Measurements from ENCODE around the gene PTPRT.

Gene PTPRT

GRCh38 chr20:42158272-42158671, 1031.4 kb downstream of the PTPRT start:
- no peak for DNase-seq

DNA sequence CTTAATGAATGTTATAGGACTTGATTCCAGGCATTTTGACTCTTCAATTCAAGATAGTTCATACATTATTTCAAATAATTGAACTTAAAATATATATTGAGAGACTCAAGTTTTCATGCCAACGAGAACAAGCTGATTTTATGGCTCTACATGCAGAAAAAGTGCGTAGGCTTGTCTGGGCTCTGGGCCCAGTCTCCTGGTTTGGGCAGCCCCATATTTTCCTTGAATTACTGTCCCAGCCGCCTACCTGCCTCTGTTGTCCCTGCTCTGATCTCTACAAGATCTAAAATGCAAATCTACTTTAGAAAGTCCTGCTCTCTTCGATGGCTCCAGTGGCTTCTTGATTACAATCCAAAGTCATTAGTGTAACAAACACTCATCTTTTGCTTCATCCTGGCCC, 1034.1 kb downstream of the PTPRT start:
- peak in 10 of 56 donors; percentile 4 to 43 (median 13) for DNase-seq

GRCh38 chr20:42152575-42152974, 1037.1 kb downstream of the PTPRT start:
- DNase-seq: peak in 5 of 56 donors; percentile 1 to 29 (median 6)

GRCh38 chr20:42150230-42150629, 1039.5 kb downstream of the PTPRT start:
- DNase-seq: no peak

GRCh38 chr20:42138729-42139128, 1051.0 kb downstream of the PTPRT start:
- peak in 19 of 56 donors; percentile 3 to 63 (median 20) for DNase-seq

GRCh38 chr20:42134265-42135098, 1055.2 kb downstream of the PTPRT start:
- DNase-seq: peak in 1 of 56 donors; percentile 9

DNA sequence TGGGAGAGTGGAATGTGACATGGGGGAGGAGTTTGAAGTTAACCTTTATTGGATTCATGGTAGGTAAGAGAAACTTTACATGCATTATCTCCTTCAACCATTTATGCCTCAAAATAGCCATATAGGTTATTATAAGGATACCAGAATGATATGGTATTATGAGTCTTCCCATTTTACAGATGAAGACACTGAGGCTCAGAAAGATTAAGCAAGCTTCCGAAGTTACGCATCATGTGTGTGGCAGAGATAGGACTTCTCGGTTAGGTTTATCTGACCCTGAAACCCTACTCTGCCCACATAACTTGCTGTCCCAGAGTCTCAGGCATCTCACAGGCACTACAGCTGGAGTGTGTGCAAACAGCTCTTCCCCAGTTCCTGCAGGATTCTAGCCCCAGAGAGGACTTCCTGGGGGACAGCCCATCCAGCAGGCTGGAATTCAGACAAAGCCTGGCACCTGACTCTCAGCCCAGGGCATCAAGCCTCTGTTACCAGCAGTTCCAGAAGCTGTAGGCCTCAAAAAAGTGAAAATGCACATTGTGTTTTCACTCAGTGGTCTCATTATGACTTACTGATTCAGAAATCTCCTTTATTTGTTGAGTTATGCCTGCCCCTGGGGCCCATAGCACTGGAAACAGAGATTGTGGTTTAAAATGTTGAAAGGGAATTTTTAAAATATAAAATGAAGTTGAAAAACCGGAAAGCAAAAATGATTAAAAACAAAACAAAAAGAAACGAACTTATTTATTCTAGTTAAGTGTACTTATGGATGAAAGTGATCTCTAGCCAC, 1058.7 kb downstream of the PTPRT start:
- DNase-seq: no peak

GRCh38 chr20:42125426-42125825, 1064.3 kb downstream of the PTPRT start:
- DNase-seq: no peak

DNA sequence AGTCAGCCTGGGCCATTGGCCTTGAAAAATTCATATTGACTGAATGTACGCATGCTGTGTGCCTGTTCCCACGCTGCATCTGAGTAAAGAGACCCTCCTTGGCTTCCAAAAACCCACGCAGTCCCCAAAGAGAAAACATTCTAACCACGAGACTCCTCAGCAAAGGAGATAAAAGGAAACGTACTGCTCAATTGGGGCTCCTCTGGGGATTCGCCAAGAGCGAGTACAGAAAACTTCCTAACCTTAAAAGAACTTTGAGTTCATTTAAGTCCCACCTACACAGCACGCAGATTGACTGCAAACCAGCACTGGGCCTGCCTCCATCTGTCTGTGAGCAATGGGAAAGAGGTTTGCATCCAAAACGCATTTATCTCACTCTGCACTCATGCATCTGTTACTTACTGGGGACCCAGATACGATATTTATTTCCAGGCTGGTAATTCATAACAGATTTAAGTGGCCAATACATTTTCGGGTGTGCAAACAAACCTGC, 1065.7 kb downstream of the PTPRT start:
- DNase-seq: peak in 2 of 56 donors; percentile 3 to 4

DNA sequence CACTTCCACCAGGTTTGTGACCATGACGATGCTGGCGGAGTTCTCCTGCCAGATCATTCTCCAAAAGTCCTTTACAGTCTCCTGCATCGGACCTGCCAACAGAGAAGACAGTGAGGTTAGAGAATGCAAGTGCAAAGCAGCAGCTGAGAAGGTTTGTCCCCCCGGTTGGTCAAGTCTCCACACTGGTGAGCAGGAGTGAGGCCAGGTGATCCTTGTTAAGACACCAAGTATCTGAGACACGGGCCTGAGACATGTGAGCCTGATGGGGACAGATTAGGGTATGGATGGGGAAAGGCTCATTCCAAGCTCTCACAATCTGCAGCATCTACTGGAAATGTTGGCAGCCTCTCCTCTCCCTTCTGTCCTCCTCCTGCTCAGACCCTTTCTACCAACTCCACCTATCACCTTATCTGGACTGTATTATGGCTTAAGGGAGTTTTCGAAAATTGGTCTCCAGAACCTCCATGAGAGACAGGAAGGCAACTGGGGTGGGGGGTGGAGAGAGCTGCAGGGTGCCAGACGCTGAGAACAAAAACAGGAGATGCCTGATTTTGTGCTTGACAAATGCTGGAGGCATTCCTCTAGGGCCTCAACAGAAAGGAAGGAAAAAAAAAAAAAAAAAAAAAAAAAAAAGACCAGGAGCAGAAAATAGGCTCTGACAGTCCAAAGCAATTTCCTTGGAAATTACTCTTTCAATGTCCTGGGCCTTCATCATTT, 1071.1 kb downstream of the PTPRT start:
- DNase-seq: no peak

- no peak for DNase-seq
Observed at GRCh38 chr20:42118001-42118400, 1071.7 kb downstream of the PTPRT start.

DNA sequence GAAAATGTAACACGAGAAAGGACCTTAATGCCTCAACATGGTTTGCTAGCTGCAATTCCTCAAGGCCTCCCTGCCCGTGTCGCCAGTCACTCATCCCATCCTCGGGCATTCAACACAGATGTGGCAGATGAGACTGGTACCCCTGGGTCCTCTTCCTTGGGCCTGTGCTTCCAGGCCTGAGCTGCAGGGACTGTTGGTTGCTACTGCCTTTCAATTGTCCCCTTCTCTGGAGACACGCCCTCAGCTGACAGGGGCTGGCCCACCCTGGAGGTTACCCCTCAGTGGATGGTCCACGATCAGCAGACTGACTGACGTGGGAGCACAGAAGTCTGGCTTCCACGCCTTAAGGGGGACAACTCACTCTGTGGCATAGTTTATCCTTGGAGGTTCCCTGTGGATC, 1076.5 kb downstream of the PTPRT start:
- no peak for DNase-seq

- DNase-seq: no peak
Observed at GRCh38 chr20:42112161-42112560, 1077.5 kb downstream of the PTPRT start.

DNA sequence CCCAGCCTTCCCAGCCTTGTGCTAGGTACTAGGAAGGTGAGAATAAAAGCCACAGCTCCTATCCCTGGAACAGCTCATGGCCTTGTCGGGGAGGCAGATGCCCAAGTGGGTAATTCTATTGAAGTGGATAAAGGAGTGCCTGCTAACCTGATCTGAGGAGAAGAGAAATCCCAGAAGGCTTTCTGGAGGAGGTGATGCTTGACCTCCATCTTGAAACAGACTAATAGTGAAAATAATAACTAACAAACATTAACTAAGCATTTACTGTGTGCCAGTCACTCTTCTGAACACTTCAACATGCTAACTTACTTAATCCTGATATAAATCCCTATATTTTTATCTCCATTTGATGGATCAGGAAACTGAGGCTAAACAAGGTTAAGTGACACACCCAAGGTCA, 1078.4 kb downstream of the PTPRT start:
- DNase-seq: no peak

- DNase-seq: peak in 12 of 56 donors; percentile 1 to 27 (median 10)
Observed at GRCh38 chr20:42110301-42110700, 1079.4 kb downstream of the PTPRT start.

GRCh38 chr20:42102000-42102399, 1087.7 kb downstream of the PTPRT start:
- DNase-seq: no peak

DNA sequence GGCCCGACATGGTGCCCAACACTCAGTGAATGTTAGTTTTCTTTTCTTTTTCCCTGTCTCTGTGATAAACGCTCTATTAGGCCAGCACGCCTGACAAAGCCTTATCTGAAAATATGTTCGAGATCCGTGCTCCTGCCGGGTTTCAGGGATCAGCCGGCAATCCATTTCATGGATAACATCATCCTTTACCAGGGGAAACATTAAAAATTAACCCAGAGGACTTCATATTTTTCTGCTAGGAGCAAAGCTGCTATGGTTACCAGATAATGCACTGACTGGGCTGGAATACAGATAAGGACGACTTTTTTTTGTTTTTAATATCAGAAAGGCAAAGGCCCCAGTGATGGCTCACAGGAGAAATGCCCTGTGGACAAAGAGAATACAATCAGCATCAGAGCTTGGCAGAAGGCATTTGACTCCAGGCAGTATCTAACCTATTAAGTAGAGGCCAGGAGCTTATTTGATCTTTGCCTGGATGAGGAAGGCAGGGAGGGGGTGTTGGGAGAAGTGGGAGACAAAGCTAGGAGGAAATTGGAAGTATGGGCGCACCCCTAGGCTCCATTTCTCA, 1089.5 kb downstream of the PTPRT start:
- DNase-seq: no peak

GRCh38 chr20:42099101-42099500, 1090.6 kb downstream of the PTPRT start:
- DNase-seq: no peak

DNA sequence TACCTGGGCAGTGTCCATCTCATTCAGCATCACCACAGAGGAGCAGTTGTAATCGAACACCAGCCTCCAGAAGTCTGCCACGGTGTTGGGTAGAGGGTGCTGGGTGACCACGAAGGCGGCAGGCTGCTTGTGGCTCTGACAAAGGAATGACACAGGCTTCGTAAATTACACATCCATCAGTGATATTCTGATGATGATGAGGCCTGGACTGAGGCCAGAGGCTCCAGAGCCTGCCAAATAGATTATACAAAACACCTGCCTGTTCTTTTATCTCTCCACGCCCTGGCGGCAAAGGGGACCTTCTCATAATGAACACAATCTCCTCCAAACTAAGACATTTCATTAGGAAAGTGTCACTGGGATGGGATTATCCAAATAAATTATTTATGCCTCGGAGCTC, 1091.3 kb downstream of the PTPRT start:
- DNase-seq: no peak

GRCh38 chr20:42097741-42098140, 1092.0 kb downstream of the PTPRT start:
- no peak for DNase-seq

- no peak for DNase-seq
Observed at GRCh38 chr20:42095221-42095620, 1094.5 kb downstream of the PTPRT start.
